ENCODE data around the gene RSKR. TPM values are rescaled to one million over a fixed set of nuclear protein-coding genes. Genes with fewer than 3 reads are reported as not detected.

The RSKR gene
- polyA plus RNA-seq, 1 experiment: 4.8 TPM

DNA sequence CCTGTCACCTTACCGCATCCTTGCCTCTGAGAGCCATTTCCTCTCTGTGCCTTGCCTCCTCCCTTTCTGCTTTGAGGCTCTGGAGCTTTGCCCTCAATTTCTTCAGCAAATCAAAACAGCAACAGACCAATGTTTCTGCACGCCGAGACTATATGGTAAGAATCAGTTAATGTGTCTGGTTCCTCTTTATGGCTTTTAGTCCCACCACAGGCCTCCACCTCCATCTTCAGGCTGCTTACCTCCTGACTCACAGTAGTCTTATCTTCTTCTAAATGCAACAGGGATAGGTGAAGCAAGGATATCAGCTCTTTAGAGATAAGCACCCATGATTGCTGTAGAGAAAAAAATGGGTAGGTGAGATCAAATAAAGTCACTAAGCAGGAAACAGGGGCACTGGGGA, 28.1 kb downstream of the RSKR start:
- Histone ChIP-seq H3K36me3 (ENCODE audit: control insufficient read depth, insufficient read depth, low read length) (peaks cover 3% of the 10 kb centered on the region; the same call in 1 of the 2 replicates), H3K4me3 (ENCODE audit: low read depth, low read length) (no peak overlapping the region), H3K27me3 (ENCODE audit: control insufficient read depth, insufficient read depth, low read length) (no peaks in the 10 kb centered on the region)
- CTCF ChIA-PET: no interaction called here
- TF ChIP-seq, protein P1, sequence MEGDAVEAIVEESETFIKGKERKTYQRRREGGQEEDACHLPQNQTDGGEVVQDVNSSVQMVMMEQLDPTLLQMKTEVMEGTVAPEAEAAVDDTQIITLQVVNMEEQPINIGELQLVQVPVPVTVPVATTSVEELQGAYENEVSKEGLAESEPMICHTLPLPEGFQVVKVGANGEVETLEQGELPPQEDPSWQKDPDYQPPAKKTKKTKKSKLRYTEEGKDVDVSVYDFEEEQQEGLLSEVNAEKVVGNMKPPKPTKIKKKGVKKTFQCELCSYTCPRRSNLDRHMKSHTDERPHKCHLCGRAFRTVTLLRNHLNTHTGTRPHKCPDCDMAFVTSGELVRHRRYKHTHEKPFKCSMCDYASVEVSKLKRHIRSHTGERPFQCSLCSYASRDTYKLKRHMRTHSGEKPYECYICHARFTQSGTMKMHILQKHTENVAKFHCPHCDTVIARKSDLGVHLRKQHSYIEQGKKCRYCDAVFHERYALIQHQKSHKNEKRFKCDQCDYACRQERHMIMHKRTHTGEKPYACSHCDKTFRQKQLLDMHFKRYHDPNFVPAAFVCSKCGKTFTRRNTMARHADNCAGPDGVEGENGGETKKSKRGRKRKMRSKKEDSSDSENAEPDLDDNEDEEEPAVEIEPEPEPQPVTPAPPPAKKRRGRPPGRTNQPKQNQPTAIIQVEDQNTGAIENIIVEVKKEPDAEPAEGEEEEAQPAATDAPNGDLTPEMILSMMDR (IDR thresholded peaks at IDR 0.05; ENCODE audit: insufficient read depth, low read depth, low read length): no peak
- POLR2A ChIA-PET: no interaction called here
- no peak for DNase-seq (ENCODE audit: low read depth)

DNA sequence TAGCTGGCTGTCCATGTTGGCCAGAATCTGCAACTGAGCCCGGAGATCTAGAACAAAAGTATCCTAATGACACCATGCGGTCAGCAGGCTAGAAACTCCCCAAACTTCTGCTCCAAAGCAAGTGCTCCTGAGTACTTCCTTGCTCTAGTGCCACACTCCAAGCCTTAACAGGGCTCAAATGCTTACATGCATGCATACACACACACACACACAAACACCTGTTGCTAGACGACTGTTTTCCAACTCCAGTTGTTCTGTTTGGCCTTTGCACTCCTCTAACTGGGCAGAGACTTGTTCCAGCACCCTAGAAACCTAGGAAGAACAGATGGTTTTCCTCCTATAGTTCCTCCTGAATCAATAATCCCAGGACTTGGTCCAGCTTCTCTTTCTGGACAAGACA, 29.6 kb downstream of the RSKR start:
- Histone ChIP-seq H3K36me3 (ENCODE audit: control insufficient read depth, insufficient read depth, low read length) (peaks cover 7% of the 10 kb centered on the region; the same call in 1 of the 2 replicates), H3K27me3 (ENCODE audit: control insufficient read depth, insufficient read depth, low read length) (no peaks in the 10 kb centered on the region), H3K4me3 (ENCODE audit: low read depth, low read length) (no peak overlapping the region)
- ChIA-PET POLR2A (no interaction called here), CTCF (interaction anchor here (1.5 kb wide), 1 partner anchor 31 kb away, joined by 6 read pairs; the partner anchor contains the start of gene UNC119)
- no peak for DNase-seq (ENCODE audit: low read depth)
- TF ChIP-seq, protein P1 (IDR thresholded peaks at IDR 0.05; ENCODE audit: insufficient read depth, low read depth, low read length): no peak

DNA sequence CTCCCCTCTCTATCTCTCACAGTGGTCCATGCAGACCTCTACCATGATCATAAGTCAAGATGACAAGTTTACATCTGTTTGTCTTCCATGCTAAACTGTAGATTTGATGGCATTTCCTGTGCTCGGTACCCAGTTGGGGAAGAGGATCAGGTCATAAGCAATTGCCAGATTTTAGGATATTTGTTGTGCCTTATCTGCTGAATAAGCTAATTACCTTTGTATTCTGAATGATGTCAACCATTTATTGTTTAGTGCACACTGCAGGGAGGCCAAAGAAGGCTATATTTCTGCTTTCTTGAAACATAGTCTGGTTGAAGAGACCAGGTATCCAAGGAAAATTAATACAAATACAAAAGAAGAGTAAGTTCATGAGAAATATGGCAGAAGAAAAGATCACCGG, 31.5 kb downstream of the RSKR start:
- DNase-seq (ENCODE audit: low read depth): no peak
- TF ChIP-seq, protein P1 (IDR thresholded peaks at IDR 0.05; ENCODE audit: insufficient read depth, low read depth, low read length): no peak
- H3K4me3 ChIP-seq (ENCODE audit: low read depth, low read length): no peak overlapping the region
- ChIA-PET CTCF (no interaction called here), POLR2A (no interaction called here)
- H3K27me3 ChIP-seq (ENCODE audit: control insufficient read depth, insufficient read depth, low read length): no peaks in the 10 kb centered on the region
- H3K36me3 ChIP-seq (ENCODE audit: control insufficient read depth, insufficient read depth, low read length): peaks cover 13% of the 10 kb centered on the region

DNA sequence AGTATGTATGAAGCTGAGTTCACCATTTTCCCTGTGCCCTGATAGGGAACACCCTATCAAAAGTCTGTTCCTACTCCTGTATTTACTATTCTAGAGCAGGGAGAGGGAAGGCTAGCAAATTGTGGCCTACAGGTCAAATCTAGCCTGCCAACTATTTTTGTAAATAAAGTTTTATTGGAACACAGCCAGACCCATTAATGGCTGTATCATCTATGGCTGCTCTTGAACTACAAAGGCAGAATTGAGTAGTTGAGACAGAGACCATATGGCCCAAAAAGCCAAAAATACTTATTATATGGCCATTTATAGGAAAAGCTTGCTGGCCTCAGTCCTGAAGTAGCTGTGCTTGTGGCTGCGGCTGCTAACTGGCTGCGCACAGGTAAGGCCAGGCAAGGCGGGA, 33.0 kb downstream of the RSKR start:
- ChIA-PET POLR2A (no interaction called here), CTCF (no interaction called here)

DNA sequence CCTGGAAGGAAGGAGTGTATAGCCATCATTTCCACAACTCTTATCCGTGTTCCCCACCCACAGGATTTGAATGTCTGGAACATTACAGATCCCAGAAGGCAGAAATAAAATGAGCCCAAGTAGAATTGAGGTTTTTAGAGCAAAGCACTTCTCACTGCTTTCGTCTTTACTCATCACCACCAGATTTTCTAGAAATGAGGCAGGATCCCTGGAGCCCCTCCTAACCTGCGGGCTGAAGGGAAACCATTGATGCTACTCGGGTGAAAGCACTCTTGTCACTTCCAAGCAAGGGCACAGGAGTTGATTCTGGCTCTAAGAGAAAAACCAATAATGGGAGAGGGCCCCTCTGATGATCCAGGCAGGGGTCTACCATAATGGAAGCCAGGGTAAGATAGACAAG, 34.5 kb downstream of the RSKR start:
- POLR2A ChIA-PET: no interaction called here
- peaks cover 11% of the 10 kb centered on the region for H3K36me3 ChIP-seq (ENCODE audit: control insufficient read depth, insufficient read depth, low read length)
- CTCF ChIA-PET: interaction anchor here (0.9 kb wide), 1 partner anchor 32 kb away, joined by 3 read pairs; no protein-coding TSS in a partner anchor
- H3K4me3 ChIP-seq (ENCODE audit: low read depth, low read length): no peak overlapping the region
- H3K27me3 ChIP-seq (ENCODE audit: control insufficient read depth, insufficient read depth, low read length): no peaks in the 10 kb centered on the region
- DNase-seq (ENCODE audit: low read depth): no peak
- TF ChIP-seq, protein P1 (IDR thresholded peaks at IDR 0.05; ENCODE audit: insufficient read depth, low read depth, low read length): no peak

More for the DNA sequence above, 33.0 kb downstream of the RSKR start:
- peaks cover 13% of the 10 kb centered on the region for H3K36me3 ChIP-seq (ENCODE audit: control insufficient read depth, insufficient read depth, low read length)
- no peak for DNase-seq (ENCODE audit: low read depth)
- no peaks in the 10 kb centered on the region for H3K27me3 ChIP-seq (ENCODE audit: control insufficient read depth, insufficient read depth, low read length)
- TF ChIP-seq, protein P1 (IDR thresholded peaks at IDR 0.05; ENCODE audit: insufficient read depth, low read depth, low read length): no peak
- no peak overlapping the region for H3K4me3 ChIP-seq (ENCODE audit: low read depth, low read length)
